NCI-H1930 (cell line): ENCODE results near the gene BACH1.
A peak's percentile ranks its signal among the peaks of the same experiment; 100 is the strongest.
"Not testable (repeated sequence)": the region's sequence is repeated elsewhere in the genome, so short reads cannot be mapped to it uniquely, and the experiment has no call there.

Experiments used
- DNase-seq, 2 experiments: peaks; one replicate each; lab custom pipeline; 2025; lab: John Stamatoyannopoulos, UW

BACH1 gene

GRCh38 chr21:29346771-29347170 is 48.0 kb downstream of the BACH1 start:
- DNase-seq, result no peak

DNA sequence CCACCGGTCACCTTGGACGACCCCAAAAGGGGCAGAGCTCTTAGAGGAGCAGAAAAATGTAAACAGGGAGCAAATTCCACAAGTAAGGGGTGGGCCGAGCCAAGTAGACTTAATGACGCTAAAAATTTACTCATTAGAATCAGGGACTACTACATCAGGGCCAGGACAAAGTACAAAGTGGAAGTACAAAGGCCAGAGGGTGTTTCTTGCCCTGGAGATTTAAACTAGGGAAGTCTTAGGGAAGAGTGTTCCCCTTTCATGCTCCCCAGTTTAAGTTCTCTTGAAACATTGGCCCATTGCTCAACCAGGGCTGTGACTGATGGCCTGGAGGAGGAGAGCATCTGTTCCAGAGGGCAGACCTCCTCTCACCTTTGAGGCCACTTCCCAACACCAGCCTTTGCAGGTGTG is 48.6 kb downstream of the BACH1 start:
- DNase-seq, result no peak

- no peak for DNase-seq
Observed at GRCh38 chr21:29349702-29350101, 51.0 kb downstream of the BACH1 start.

GRCh38 chr21:29350246-29350779 is 51.6 kb downstream of the BACH1 start:
- DNase-seq, result no peak

- DNase-seq, result no peak
Observed at GRCh38 chr21:29351691-29352090, 53.0 kb downstream of the BACH1 start.

DNA sequence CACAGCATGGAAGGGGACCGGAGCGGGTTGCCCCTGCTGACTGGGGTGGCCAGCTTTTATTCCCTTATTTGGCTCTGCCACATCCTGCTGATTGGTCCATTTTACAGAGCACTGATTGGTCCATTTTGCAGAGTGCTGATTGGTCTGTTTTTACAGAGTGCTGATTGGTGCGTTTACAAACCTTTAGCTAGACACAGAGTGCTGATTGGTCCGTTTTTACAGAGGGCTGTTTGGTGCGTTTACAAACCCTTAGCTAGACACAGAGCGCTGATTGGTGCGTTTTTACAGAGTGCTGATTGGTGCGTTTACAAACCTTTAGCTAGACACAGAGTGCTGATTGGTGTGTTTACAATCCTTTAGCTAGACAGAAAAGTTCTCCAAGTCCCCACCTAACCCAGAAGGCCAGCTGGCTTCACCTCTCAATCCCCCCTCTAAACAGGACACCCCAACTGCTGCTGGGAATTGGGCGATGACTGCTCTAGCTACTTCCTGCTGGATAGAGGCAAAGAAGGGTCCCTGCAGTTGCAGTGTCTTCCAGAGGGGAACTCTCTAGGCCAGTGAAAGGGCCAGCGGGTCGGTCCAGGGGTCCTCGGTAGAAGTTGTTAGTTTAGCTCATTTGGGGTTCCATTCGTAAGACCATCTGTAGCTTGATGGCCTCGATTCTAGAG is 56.5 kb downstream of the BACH1 start:
- not testable (repeated sequence) for DNase-seq

GRCh38 chr21:29356291-29356690 is 57.6 kb downstream of the BACH1 start:
- DNase-seq, result not testable (repeated sequence)

DNA sequence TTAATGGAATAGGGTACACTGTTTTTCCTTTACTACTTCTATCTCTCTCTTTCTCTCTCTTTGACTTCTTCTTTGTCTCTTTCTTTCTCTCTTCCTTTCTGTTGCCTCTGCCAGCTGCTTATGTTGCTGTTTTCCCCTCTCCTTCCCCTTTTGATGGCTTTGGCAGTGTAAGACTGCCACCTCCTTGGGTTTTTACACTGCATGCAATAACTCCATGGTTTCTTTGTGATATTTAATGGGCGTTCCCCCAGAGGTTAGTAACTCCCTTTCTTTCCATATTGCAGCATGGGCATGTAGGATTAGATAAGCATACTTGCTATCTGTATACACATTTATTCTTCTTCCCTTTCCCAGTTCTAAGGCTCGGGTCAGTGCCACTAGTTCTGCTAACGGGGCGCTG is 58.1 kb downstream of the BACH1 start:
- DNase-seq, result not testable (repeated sequence)

- no peak for DNase-seq
Observed at GRCh38 chr21:29359718-29360117, 61.0 kb downstream of the BACH1 start.

DNA sequence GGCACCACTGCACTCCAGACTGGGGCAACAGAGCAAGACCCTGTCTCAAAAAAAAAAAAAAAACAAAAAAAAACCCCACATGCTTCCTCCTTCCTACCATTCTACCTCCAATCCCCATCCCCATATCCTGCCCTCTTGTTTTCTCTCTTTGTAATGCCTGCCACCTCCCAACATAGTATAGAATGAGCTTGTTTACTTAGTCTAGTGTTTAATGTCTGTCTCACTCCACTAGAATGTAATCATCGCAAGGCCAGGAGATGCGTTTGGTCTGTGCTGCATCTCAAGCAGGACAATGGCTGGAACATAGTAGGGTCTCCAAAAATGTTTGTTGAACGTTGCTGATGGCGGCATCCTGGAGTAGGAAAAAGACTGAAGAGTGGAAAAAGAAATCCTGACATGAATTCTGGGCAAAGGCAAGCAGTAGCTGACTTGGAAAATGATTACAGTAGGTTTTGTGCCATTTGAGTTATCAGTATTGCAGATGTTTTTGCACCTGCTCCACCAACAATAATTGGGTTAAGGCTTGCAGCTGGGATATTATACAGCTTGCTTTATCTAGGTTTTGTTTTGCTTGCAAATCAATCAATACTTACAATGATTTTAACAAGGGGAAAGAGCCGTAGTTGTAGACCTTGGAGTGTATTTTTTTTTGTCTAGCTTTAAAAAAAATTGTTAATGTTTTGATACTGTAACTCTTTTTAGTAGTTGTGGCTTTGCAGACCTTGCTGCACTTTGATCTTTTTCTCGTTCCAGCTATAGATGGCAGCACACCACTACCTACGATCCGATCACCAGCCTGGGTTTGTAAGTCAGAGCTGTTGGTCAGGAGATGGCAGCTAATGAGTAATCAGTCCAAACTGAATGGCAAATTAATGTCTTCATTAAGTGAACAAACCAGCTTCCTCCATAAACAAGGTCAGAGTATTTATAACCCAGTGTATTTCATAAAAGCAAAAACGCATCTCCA is 62.4 kb downstream of the BACH1 start:
- DNase-seq, result no peak

GRCh38 chr21:29362758-29363157 is 64.0 kb downstream of the BACH1 start:
- DNase-seq, result no peak

- DNase-seq, result no peak
Observed at GRCh38 chr21:29365661-29366265, 67.0 kb downstream of the BACH1 start.

GRCh38 chr21:29366532-29366931 is 67.8 kb downstream of the BACH1 start:
- no peak for DNase-seq

DNA sequence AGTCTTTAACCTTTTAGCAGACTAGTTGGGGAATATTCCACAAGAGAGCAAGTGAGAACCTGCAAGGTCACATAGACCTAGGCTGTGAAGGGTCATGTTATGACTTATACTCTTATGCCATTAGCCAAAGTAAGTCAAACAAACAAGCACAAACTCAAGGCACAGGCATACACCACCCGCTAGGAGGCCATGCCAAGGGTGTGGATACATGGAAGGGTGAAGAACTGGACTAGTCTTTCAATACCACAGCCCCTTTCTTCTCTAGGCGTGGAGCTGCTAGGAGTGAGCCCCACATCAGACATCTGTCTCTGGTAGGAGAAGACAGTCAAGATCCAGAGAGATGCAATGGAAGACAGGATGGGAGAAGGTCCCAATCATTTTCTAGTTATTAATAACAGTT is 68.6 kb downstream of the BACH1 start:
- no peak for DNase-seq

DNA sequence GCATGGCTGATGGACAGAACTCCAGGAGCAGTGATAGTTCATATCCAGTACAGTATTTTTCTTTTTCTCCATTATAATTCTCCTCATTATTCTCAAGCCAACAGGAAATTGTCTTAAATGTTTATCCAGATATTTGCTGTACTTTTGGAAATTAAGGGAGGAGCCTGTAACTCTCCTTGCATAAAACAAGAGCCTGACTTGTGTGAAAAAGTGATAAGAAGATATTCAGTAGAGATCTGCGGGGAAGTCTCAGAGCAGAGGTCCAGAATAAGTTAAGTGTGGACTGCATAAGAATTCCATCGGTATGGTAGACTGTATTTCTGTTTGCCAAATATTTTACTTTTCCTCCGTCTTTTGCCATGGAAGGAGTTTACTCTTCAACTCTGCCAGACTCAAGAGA is 70.2 kb downstream of the BACH1 start:
- DNase-seq, result no peak

DNA sequence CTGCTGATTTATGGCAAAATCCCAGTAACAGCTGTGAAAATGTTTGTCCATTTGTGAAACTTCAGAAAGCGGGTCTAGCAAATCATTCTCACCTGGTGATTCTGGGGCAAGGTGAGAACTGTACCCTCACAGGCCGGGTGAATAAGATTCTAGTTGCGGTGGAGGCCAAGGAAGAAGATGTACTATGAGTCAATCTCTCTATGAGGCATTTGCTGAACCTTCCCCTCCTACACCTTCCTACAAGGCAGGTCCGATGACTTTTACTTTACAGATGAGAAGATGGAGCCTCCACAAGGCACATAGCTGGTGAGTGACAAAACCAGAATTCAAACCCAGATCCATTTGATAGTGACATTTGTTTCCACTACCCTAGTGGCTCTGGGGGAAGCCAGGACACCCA is 72.7 kb downstream of the BACH1 start:
- no peak for DNase-seq

GRCh38 chr21:29372063-29372802 is 73.5 kb downstream of the BACH1 start:
- DNase-seq, result peak; percentile 24 to 30

- DNase-seq, result no peak
Observed at GRCh38 chr21:29374481-29374880, 75.8 kb downstream of the BACH1 start.

- DNase-seq, result no peak
Observed at GRCh38 chr21:29376556-29376955, 77.8 kb downstream of the BACH1 start.

DNA sequence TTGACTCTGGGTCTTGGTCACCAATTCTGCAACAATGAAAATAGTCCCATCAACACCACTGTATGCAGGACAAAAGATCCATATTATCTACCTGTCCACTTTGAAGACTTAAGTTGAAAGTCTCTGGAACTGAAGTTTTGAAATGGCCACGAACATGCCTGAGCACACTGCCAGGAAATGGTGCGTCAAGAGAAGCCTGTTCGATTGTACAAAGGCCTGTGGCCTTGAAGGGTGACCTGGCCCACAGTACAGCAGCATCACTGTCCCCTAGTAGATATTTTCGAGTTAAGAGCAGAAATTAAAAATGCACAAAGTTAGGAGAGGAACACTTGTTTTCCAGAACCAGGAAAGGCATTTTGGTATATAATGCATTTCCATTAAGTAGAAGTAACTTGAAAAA is 78.5 kb downstream of the BACH1 start:
- DNase-seq, result no peak

DNA sequence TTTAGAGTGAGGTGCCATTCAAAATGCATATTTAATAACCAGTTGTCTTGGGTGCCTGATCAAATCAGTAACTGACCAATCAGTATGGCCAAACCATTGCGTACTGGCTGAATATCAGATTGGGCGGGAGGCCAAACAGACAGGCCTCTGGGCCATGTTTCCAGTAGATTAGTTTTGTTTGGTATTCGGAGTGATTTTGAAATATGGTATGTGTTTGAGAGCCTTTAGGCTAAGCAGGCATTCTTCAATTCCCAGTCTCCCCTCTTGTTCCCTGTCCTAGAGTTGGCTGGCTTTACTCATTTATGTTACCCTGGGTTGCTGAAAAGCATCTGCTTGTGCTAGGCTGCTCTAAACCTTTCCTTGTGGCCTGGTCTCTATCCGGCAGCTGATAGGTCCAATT is 80.1 kb downstream of the BACH1 start:
- DNase-seq, result no peak

- DNase-seq, result no peak
Observed at GRCh38 chr21:29379517-29380054, 80.9 kb downstream of the BACH1 start.
